Activated CD4-positive, alpha-beta memory T cell treated with anti-CD3 and anti-CD28 coated beads for 36 hours (primary cell): ENCODE measurements around the gene KCNS3. TPM values are rescaled to one million over a fixed set of nuclear protein-coding genes. Genes with fewer than 3 reads are reported as not detected.

ENCODE experiments used
- CTCF ChIA-PET: fragments of 350-600 bp; sonication (Branson Sonifier 250); formaldehyde crosslinking; loops from one replicate; lab custom pipeline; 2021; ENCODE audit warnings: antibody characterized with exemption, inconsistent platforms; lab: Charles Lee
- POLR2A ChIA-PET: fragments of 350-600 bp; sonication (Branson Sonifier 250); formaldehyde crosslinking; loops from one replicate; lab custom pipeline; 2021; ENCODE audit warnings: antibody characterized with exemption; lab: Charles Lee
- DNase-seq: peaks from one replicate; pipeline ENCODE4 v3.0.0-alpha.2; 2020
- H3K27ac Mint-ChIP-seq: one replicate; pipeline ENCODE4 v1.8.0; 2021; ENCODE audit warnings: mixed read lengths
- H3K27me3 Mint-ChIP-seq: one replicate; pipeline ENCODE4 v1.8.0; 2021; ENCODE audit warnings: mixed read lengths
- H3K36me3 Mint-ChIP-seq: one replicate; pipeline ENCODE4 v1.8.0; 2021; ENCODE audit warnings: mixed read lengths
- H3K4me1 Mint-ChIP-seq: one replicate; pipeline ENCODE4 v1.8.0; 2021; ENCODE audit warnings: low read depth, mixed read lengths
- H3K4me3 Mint-ChIP-seq: one replicate; pipeline ENCODE4 v1.8.0; 2021; ENCODE audit warnings: mild to moderate bottlenecking, mixed read lengths
- H3K9me3 Mint-ChIP-seq: one replicate; pipeline ENCODE4 v1.8.0; 2021; ENCODE audit warnings: mixed read lengths
- intact Hi-C: fragments of 100-400 bp; cut with micrococcal nuclease; formaldehyde crosslinking; loops from one replicate; pipeline ENCODE4 v1.15.1; 2023
- total RNA-seq, 2 experiments: library from RNA; stranded (reverse); gene quantifications; one replicate each; pipeline ENCODE4 v1.2.3, GENCODE V29; 2021

The KCNS3 gene
- total RNA-seq, 2 experiments from 2014 or later = 0.17 to 0.19 TPM

- POLR2A ChIA-PET = no interaction called here
- Mint-ChIP-seq H3K36me3 (no peaks in the 10 kb centered on the region), H3K27me3 (peaks cover 9% of the 10 kb centered on the region), H3K4me1 (no peaks in the 10 kb centered on the region), H3K4me3 (no peak overlapping the region), H3K9me3 (peaks cover 7% of the 10 kb centered on the region), H3K27ac (no peak overlapping the region)
- no peak for DNase-seq
- intact Hi-C loops = no loop called here
- CTCF ChIA-PET = no interaction called here
Observed at GRCh38 chr2:17892770-17893534, 14.5 kb downstream of the KCNS3 start.

- DNase-seq = no peak
- no peaks in the 10 kb centered on the region for H3K36me3 Mint-ChIP-seq
- peaks cover 9% of the 10 kb centered on the region for H3K27me3 Mint-ChIP-seq
- H3K4me1 Mint-ChIP-seq = no peaks in the 10 kb centered on the region
- no peak overlapping the region for H3K27ac Mint-ChIP-seq
- intact Hi-C loops = no loop called here
- no peak overlapping the region for H3K4me3 Mint-ChIP-seq
- ChIA-PET POLR2A (no interaction called here), CTCF (no interaction called here)
- H3K9me3 Mint-ChIP-seq = peaks cover 7% of the 10 kb centered on the region
Observed at GRCh38 chr2:17894005-17894404, 15.5 kb downstream of the KCNS3 start.

- Mint-ChIP-seq H3K9me3 (peaks cover 7% of the 10 kb centered on the region), H3K27me3 (peaks cover 9% of the 10 kb centered on the region), H3K4me3 (no peak overlapping the region), H3K27ac (no peak overlapping the region), H3K4me1 (no peaks in the 10 kb centered on the region), H3K36me3 (no peaks in the 10 kb centered on the region)
- DNase-seq = no peak
- CTCF ChIA-PET = no interaction called here
- POLR2A ChIA-PET = no interaction called here
- intact Hi-C loops = no loop called here
Observed at GRCh38 chr2:17894556-17894955, 16.1 kb downstream of the KCNS3 start.

- no peaks in the 10 kb centered on the region for H3K36me3 Mint-ChIP-seq
- no peak for DNase-seq
- H3K27me3 Mint-ChIP-seq = peaks cover 16% of the 10 kb centered on the region
- POLR2A ChIA-PET = no interaction called here
- no peaks in the 10 kb centered on the region for H3K4me1 Mint-ChIP-seq
- intact Hi-C loops = no loop called here
- no peak overlapping the region for H3K4me3 Mint-ChIP-seq
- H3K27ac Mint-ChIP-seq = no peak overlapping the region
- no peaks in the 10 kb centered on the region for H3K9me3 Mint-ChIP-seq
- CTCF ChIA-PET = no interaction called here
Observed at GRCh38 chr2:17899871-17900270, 21.4 kb downstream of the KCNS3 start.

GRCh38 chr2:17901246-17901645 lies 22.8 kb downstream of the KCNS3 start:
- H3K9me3 Mint-ChIP-seq = no peaks in the 10 kb centered on the region
- ChIA-PET CTCF (no interaction called here), POLR2A (no interaction called here)
- no peak overlapping the region for H3K27ac Mint-ChIP-seq
- DNase-seq = no peak
- H3K36me3 Mint-ChIP-seq = no peaks in the 10 kb centered on the region
- peaks cover 16% of the 10 kb centered on the region for H3K27me3 Mint-ChIP-seq
- intact Hi-C loops = no loop called here
- H3K4me1 Mint-ChIP-seq = no peaks in the 10 kb centered on the region
- H3K4me3 Mint-ChIP-seq = no peak overlapping the region

GRCh38 chr2:17910980-17911379 lies 32.5 kb downstream of the KCNS3 start:
- CTCF ChIA-PET = no interaction called here
- intact Hi-C loops = no loop called here
- no peak overlapping the region for H3K4me3 Mint-ChIP-seq
- peaks cover 2% of the 10 kb centered on the region for H3K9me3 Mint-ChIP-seq
- peaks cover 7% of the 10 kb centered on the region for H3K27me3 Mint-ChIP-seq
- no peaks in the 10 kb centered on the region for H3K4me1 Mint-ChIP-seq
- POLR2A ChIA-PET = no interaction called here
- no peak overlapping the region for H3K27ac Mint-ChIP-seq
- H3K36me3 Mint-ChIP-seq = no peaks in the 10 kb centered on the region
- DNase-seq = no peak

GRCh38 chr2:17911491-17912260 lies 33.2 kb downstream of the KCNS3 start:
- Mint-ChIP-seq H3K4me3 (no peak overlapping the region), H3K9me3 (peaks cover 2% of the 10 kb centered on the region), H3K4me1 (no peaks in the 10 kb centered on the region), H3K27ac (no peak overlapping the region), H3K36me3 (no peaks in the 10 kb centered on the region), H3K27me3 (peaks cover 7% of the 10 kb centered on the region)
- intact Hi-C loops = no loop called here
- DNase-seq = no peak
- CTCF ChIA-PET = no interaction called here
- POLR2A ChIA-PET = no interaction called here

- POLR2A ChIA-PET = no interaction called here
- Mint-ChIP-seq H3K9me3 (no peaks in the 10 kb centered on the region), H3K36me3 (no peaks in the 10 kb centered on the region), H3K4me1 (no peaks in the 10 kb centered on the region), H3K27ac (no peak overlapping the region), H3K27me3 (peaks cover 7% of the 10 kb centered on the region), H3K4me3 (no peak overlapping the region)
- intact Hi-C loops = no loop called here
- CTCF ChIA-PET = no interaction called here
- no peak for DNase-seq
Observed at GRCh38 chr2:17912266-17912691, 33.8 kb downstream of the KCNS3 start.

GRCh38 chr2:17915099-17915498 lies 36.6 kb downstream of the KCNS3 start:
- intact Hi-C loops = no loop called here
- POLR2A ChIA-PET = no interaction called here
- Mint-ChIP-seq H3K9me3 (no peaks in the 10 kb centered on the region), H3K4me3 (no peak overlapping the region), H3K4me1 (no peaks in the 10 kb centered on the region), H3K36me3 (no peaks in the 10 kb centered on the region), H3K27me3 (peaks cover 7% of the 10 kb centered on the region), H3K27ac (no peak overlapping the region)
- CTCF ChIA-PET = no interaction called here
- no peak for DNase-seq

GRCh38 chr2:17915811-17916518 lies 37.5 kb downstream of the KCNS3 start:
- Mint-ChIP-seq H3K36me3 (no peaks in the 10 kb centered on the region), H3K4me3 (no peak overlapping the region), H3K27ac (no peak overlapping the region), H3K27me3 (peaks cover 5% of the 10 kb centered on the region), H3K9me3 (no peaks in the 10 kb centered on the region), H3K4me1 (no peaks in the 10 kb centered on the region)
- ChIA-PET CTCF (interaction anchor here (0.7 kb wide), 1 partner anchor 69 kb away, joined by 4 read pairs; no protein-coding TSS in a partner anchor), POLR2A (no interaction called here)
- intact Hi-C loops = no loop called here
- no peak for DNase-seq

- POLR2A ChIA-PET = no interaction called here
- Mint-ChIP-seq H3K4me1 (no peaks in the 10 kb centered on the region), H3K27me3 (peaks cover 2% of the 10 kb centered on the region), H3K27ac (no peak overlapping the region), H3K36me3 (no peaks in the 10 kb centered on the region), H3K9me3 (no peaks in the 10 kb centered on the region), H3K4me3 (no peak overlapping the region)
- DNase-seq = no peak
- intact Hi-C loops = no loop called here
- CTCF ChIA-PET = interaction anchor here (0.7 kb wide), 1 partner anchor 69 kb away, joined by 4 read pairs; no protein-coding TSS in a partner anchor
Observed at GRCh38 chr2:17916584-17916983, 38.1 kb downstream of the KCNS3 start.

- no peak for DNase-seq
- POLR2A ChIA-PET = no interaction called here
- Mint-ChIP-seq H3K36me3 (no peaks in the 10 kb centered on the region), H3K4me3 (no peak overlapping the region), H3K4me1 (no peaks in the 10 kb centered on the region), H3K27me3 (peaks cover 2% of the 10 kb centered on the region), H3K27ac (no peak overlapping the region), H3K9me3 (no peaks in the 10 kb centered on the region)
- CTCF ChIA-PET = no interaction called here
- intact Hi-C loops = no loop called here
Observed at GRCh38 chr2:17918789-17919188, 40.3 kb downstream of the KCNS3 start.
